ENCODE measurements around the gene CORO2A.
"Not testable (repeated sequence)": the region's sequence is repeated elsewhere in the genome, so short reads cannot be mapped to it uniquely, and the experiment has no call there.

The CORO2A gene

GRCh38 chr9:98081477-98082219, 110.8 kb downstream of the CORO2A start:
- no peak for DNase-seq (ENCODE audit: low spot score)

DNA sequence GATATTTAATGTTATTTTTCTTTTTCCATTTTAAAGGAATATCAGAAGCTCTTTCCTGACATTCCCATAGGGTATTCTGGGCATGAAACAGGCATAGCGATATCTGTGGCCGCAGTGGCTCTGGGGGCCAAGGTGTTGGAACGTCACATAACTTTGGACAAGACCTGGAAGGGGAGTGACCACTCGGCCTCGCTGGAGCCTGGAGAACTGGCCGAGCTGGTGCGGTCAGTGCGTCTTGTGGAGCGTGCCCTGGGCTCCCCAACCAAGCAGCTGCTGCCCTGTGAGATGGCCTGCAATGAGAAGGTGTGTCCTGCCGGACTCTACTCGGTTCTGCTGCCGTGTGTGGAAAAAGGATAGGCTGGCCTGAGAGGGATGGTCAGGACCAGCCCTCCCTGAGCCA, 111.7 kb downstream of the CORO2A start:
- DNase-seq (ENCODE audit: low spot score) = no peak

- no peak for DNase-seq (ENCODE audit: low spot score)
These were observed 112.1 kb downstream of the CORO2A start for GRCh38 chr9:98080326-98080725.

GRCh38 chr9:98078895-98079294, 113.5 kb downstream of the CORO2A start:
- no peak for DNase-seq (ENCODE audit: low spot score)

DNA sequence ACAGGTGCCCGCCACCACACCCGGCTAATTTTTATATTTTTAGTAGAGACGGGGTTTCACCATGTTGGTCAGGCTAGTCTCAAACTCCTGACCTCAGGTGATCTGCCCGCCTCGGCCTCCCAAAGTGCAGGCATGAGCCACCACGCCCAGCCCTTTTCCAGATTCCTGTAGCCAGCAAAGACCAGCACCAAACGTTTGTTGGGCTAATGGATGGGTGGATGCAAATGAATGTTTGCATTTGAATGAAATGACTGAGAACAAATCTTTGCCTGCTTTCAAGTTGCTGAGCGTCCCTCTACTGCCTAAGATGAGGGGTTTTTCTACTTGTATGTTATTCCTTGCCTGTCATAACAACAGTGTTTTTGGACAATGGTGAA, 115.9 kb downstream of the CORO2A start:
- DNase-seq (ENCODE audit: low spot score) = not testable (repeated sequence)

GRCh38 chr9:98075332-98075805, 117.1 kb downstream of the CORO2A start:
- no peak for DNase-seq (ENCODE audit: low spot score)

DNA sequence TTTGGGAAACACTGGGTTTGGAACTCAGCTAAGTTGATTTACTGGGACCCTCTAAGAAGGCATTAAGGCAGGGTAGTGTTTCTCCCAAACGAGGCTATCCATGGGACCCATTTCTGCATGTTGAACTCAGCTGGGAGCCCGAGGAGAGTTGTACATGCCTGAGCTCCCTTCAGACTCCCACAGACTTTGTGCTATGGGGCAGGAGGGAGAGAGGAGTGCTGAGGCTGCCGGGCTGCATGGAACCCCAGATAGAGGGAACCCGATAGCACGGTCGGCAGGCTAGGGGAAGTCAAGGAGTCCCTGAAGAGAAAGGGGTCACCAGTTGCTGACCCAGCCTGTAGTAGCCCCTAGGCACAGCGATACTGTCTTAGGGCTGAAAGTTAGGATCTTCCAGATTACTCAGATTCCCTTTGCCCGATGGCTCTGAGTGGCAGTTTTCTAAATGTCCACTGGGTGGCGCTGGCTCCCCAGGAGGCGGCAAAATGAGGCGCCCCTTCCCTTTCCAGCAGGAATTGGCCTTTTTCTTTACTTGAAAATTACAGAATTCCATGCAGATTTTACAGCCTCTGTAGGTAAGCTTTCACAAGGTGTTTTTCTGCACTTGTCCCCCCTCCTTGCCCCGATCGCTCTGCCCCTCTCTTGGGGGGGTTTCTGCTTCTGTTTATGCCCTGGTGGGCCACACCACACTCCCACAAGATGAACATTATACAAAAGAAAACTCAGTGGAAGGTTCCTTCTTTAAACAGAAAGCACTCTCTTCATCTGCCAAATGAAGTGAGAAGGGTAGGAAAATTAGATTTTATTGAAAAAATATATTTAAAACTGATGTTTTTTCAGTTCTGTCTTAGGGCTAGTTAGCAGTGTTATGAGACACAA, 118.1 kb downstream of the CORO2A start:
- DNase-seq (ENCODE audit: low spot score) = peak; percentile 37

- no peak for DNase-seq (ENCODE audit: low spot score)
These were observed 120.7 kb downstream of the CORO2A start for GRCh38 chr9:98071737-98072136.
